LHCN-M2 (cell line): ENCODE measurements around the gene RARB. TPM values are rescaled to one million over a fixed set of nuclear protein-coding genes. Genes with fewer than 3 reads are reported as not detected.

Source experiments
- DNase-seq: peaks from one replicate; pipeline ENCODE4 v3.0.0-alpha.2; 2012; ENCODE audit warnings: low read depth
- polyA plus RNA-seq: library from polyadenylated mRNA; unstranded; fragments of >200 nt; gene quantifications from one replicate; pipeline ENCODE4 v1.2.1, GENCODE V29; 2012; ENCODE audit warnings: missing spikeins
- total RNA-seq: library from RNA; depleted of rRNA; stranded (reverse); fragments of >200 nt; gene quantifications from 2 replicates; pipeline ENCODE4 v1.2.3, GENCODE V29; 2014; rRNA removed

Gene RARB
- 0.29 TPM in 1 of 2 replicates, not detected in the other for total RNA-seq
- 0.12 TPM for polyA plus RNA-seq

GRCh38 chr3:25427942-25428788, at the start of gene RARB:
Gene RARB, plus strand, starts transcription at chr3:25428263. Its CDS starts 469 bp downstream, at chr3:25428732.
- peak; percentile 81 for DNase-seq

- DNase-seq = no peak
Measured at GRCh38 chr3:25378786-25379311, 49.2 kb upstream of the RARB start.

- no peak for DNase-seq
Measured at GRCh38 chr3:25380222-25380739, 47.8 kb upstream of the RARB start.

- no peak for DNase-seq
Measured at GRCh38 chr3:25381083-25381482, 47.0 kb upstream of the RARB start.

- no peak for DNase-seq
Measured at GRCh38 chr3:25384471-25384870, 43.6 kb upstream of the RARB start.

GRCh38 chr3:25385807-25386460, 42.1 kb upstream of the RARB start:
- no peak for DNase-seq

- no peak for DNase-seq
Measured at GRCh38 chr3:25386686-25387255, 41.3 kb upstream of the RARB start.

- no peak for DNase-seq
Measured at GRCh38 chr3:25390605-25391004, 37.5 kb upstream of the RARB start.

GRCh38 chr3:25396251-25396650, 31.8 kb upstream of the RARB start:
- DNase-seq = no peak

- DNase-seq = no peak
Measured at GRCh38 chr3:25396686-25397085, 31.4 kb upstream of the RARB start.

GRCh38 chr3:25397150-25397549, 30.9 kb upstream of the RARB start:
- DNase-seq = no peak

GRCh38 chr3:25400587-25400986, 27.5 kb upstream of the RARB start:
- DNase-seq = no peak

GRCh38 chr3:25403968-25404367, 24.1 kb upstream of the RARB start:
- DNase-seq = no peak

- no peak for DNase-seq
Measured at GRCh38 chr3:25404569-25404968, 23.5 kb upstream of the RARB start.

- no peak for DNase-seq
Measured at GRCh38 chr3:25405335-25405734, 22.7 kb upstream of the RARB start.

- no peak for DNase-seq
Measured at GRCh38 chr3:25410703-25411102, 17.4 kb upstream of the RARB start.

GRCh38 chr3:25412269-25412668, 15.8 kb upstream of the RARB start:
- DNase-seq = peak; percentile 43

GRCh38 chr3:25416176-25416575, 11.9 kb upstream of the RARB start:
- no peak for DNase-seq

- no peak for DNase-seq
Measured at GRCh38 chr3:25418596-25418995, 9.5 kb upstream of the RARB start.

GRCh38 chr3:25419251-25419650, 8.8 kb upstream of the RARB start:
- DNase-seq = no peak

- no peak for DNase-seq
Measured at GRCh38 chr3:25420147-25420546, 7.9 kb upstream of the RARB start.

GRCh38 chr3:25420885-25421284, 7.2 kb upstream of the RARB start:
- DNase-seq = no peak
